Measurements from ENCODE around the gene FRMD3. TPM values are rescaled to one million over a fixed set of nuclear protein-coding genes. Genes with fewer than 3 reads are reported as not detected.

Gene FRMD3
- total and polyA plus RNA-seq, 2 donors (not counting 1 experiment from before 2014, with no cell fraction given) = 0.19 to 0.66 TPM

- TF ChIP-seq, protein P1, sequence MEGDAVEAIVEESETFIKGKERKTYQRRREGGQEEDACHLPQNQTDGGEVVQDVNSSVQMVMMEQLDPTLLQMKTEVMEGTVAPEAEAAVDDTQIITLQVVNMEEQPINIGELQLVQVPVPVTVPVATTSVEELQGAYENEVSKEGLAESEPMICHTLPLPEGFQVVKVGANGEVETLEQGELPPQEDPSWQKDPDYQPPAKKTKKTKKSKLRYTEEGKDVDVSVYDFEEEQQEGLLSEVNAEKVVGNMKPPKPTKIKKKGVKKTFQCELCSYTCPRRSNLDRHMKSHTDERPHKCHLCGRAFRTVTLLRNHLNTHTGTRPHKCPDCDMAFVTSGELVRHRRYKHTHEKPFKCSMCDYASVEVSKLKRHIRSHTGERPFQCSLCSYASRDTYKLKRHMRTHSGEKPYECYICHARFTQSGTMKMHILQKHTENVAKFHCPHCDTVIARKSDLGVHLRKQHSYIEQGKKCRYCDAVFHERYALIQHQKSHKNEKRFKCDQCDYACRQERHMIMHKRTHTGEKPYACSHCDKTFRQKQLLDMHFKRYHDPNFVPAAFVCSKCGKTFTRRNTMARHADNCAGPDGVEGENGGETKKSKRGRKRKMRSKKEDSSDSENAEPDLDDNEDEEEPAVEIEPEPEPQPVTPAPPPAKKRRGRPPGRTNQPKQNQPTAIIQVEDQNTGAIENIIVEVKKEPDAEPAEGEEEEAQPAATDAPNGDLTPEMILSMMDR (conservative IDR thresholded peaks at IDR 0.05 in 1 of 2, IDR thresholded peaks at IDR 0.05 in 1 of 2; ENCODE audit: low read depth in 1 of 2, low read length in 2 of 2) = no peak
- no peak for TF ChIP-seq EZH2 (IDR thresholded peaks at IDR 0.05; ENCODE audit: low read length, missing control alignments)
- Histone ChIP-seq H3K79me2 (ENCODE audit: control insufficient read depth, insufficient read depth, low read length) (no peaks in the 10 kb centered on the region), H4K20me1 (ENCODE audit: control insufficient read depth, extremely low read depth, insufficient read depth, low read length) (no peaks in the 10 kb centered on the region), H3K4me2 (ENCODE audit: extremely low read depth, insufficient read depth, low read length) (no peak overlapping the region), H3K4me3 (replicated peaks in 1 of 4; ENCODE audit: control extremely low read depth in 1 of 4, insufficient read depth in 1 of 4, low read depth in 3 of 4, low read length in 4 of 4) (no peak overlapping the region), H3K27ac (ENCODE audit: insufficient read depth, low read length) (no peak overlapping the region), H2AFZ (ENCODE audit: low read length) (no peak overlapping the region), H3K9me3 (ENCODE audit: control insufficient read depth, insufficient read depth, low read depth, low read length) (no peaks in the 10 kb centered on the region), H3K9ac (ENCODE audit: insufficient read depth, low read length) (no peak overlapping the region), H3K4me1 (ENCODE audit: control insufficient read depth, extremely low read depth, insufficient read depth, low read length) (no peaks in the 10 kb centered on the region), H3K27me3 (ENCODE audit: control insufficient read depth, insufficient read depth, low read length) (no peaks in the 10 kb centered on the region), H3K36me3 (ENCODE audit: control insufficient read depth, insufficient read depth, low read length) (no peaks in the 10 kb centered on the region)
- no peak for DNase-seq (ENCODE audit: low read depth in 2 of 2)
Observed at GRCh38 chr9:83468821-83469220, 69.4 kb downstream of the FRMD3 start.

DNA sequence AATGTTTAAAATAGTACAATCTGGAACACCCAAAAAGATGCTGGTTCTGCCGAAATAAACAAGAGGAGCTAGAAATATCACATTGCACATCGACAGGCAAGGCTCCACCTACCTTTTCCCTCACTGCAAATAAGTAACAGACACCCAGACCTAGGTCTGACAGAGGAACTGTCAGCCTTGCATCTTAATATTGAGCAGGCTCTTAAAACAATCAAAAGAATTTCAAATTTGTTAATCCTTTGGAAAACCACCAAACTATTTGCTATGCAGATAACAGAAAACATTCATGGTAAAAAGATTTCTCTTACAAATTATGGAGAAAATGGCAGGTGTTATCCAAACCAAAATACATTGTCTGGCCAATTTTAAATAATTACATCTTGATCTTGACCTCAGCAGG lies 71.3 kb downstream of the FRMD3 start:
- H3K4me2 ChIP-seq (ENCODE audit: extremely low read depth, insufficient read depth, low read length) = no peak overlapping the region
- no peaks in the 10 kb centered on the region for H3K36me3 ChIP-seq (ENCODE audit: control insufficient read depth, insufficient read depth, low read length)
- no peaks in the 10 kb centered on the region for H3K79me2 ChIP-seq (ENCODE audit: control insufficient read depth, insufficient read depth, low read length)
- TF ChIP-seq, protein P1 (conservative IDR thresholded peaks at IDR 0.05 in 1 of 2, IDR thresholded peaks at IDR 0.05 in 1 of 2; ENCODE audit: low read depth in 1 of 2, low read length in 2 of 2) = no peak
- no peak for TF ChIP-seq EZH2 (IDR thresholded peaks at IDR 0.05; ENCODE audit: low read length, missing control alignments)
- no peak for DNase-seq (ENCODE audit: low read depth in 2 of 2)
- no peak overlapping the region for H2AFZ ChIP-seq (ENCODE audit: low read length)
- no peaks in the 10 kb centered on the region for H4K20me1 ChIP-seq (ENCODE audit: control insufficient read depth, extremely low read depth, insufficient read depth, low read length)
- H3K27ac ChIP-seq (ENCODE audit: insufficient read depth, low read length) = no peak overlapping the region
- no peaks in the 10 kb centered on the region for H3K27me3 ChIP-seq (ENCODE audit: control insufficient read depth, insufficient read depth, low read length)
- H3K4me1 ChIP-seq (ENCODE audit: control insufficient read depth, extremely low read depth, insufficient read depth, low read length) = no peaks in the 10 kb centered on the region
- no peak overlapping the region for H3K9ac ChIP-seq (ENCODE audit: insufficient read depth, low read length)
- H3K4me3 ChIP-seq (replicated peaks in 1 of 4; ENCODE audit: control extremely low read depth in 1 of 4, insufficient read depth in 1 of 4, low read depth in 3 of 4, low read length in 4 of 4) = no peak overlapping the region
- no peaks in the 10 kb centered on the region for H3K9me3 ChIP-seq (ENCODE audit: control insufficient read depth, insufficient read depth, low read depth, low read length)

DNA sequence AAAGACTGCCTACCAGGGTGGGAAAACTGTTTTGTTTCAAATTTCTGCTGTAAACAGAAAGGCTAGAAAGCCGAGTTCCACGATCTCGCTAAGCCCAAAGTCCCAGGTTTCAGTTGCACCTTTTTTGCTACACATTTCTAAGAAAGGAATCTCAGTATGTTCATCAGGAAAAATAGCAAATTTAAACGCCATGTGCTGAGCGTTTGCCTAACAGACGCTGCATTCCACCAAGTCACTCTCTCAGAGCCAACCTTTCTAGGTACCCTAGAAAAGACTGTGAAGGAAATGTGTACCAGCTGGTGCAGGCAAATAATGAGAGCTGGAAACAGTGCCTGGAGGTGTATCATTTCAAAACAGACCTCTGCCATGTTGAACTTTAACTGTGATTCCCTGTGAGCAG lies 71.8 kb downstream of the FRMD3 start:
- H3K9ac ChIP-seq (ENCODE audit: insufficient read depth, low read length) = no peak overlapping the region
- no peak overlapping the region for H2AFZ ChIP-seq (ENCODE audit: low read length)
- H3K79me2 ChIP-seq (ENCODE audit: control insufficient read depth, insufficient read depth, low read length) = no peaks in the 10 kb centered on the region
- H3K4me1 ChIP-seq (ENCODE audit: control insufficient read depth, extremely low read depth, insufficient read depth, low read length) = no peaks in the 10 kb centered on the region
- no peaks in the 10 kb centered on the region for H4K20me1 ChIP-seq (ENCODE audit: control insufficient read depth, extremely low read depth, insufficient read depth, low read length)
- no peak overlapping the region for H3K4me2 ChIP-seq (ENCODE audit: extremely low read depth, insufficient read depth, low read length)
- no peak overlapping the region for H3K27ac ChIP-seq (ENCODE audit: insufficient read depth, low read length)
- no peaks in the 10 kb centered on the region for H3K27me3 ChIP-seq (ENCODE audit: control insufficient read depth, insufficient read depth, low read length)
- no peaks in the 10 kb centered on the region for H3K36me3 ChIP-seq (ENCODE audit: control insufficient read depth, insufficient read depth, low read length)
- no peak overlapping the region for H3K4me3 ChIP-seq (replicated peaks in 1 of 4; ENCODE audit: control extremely low read depth in 1 of 4, insufficient read depth in 1 of 4, low read depth in 3 of 4, low read length in 4 of 4)
- TF ChIP-seq, protein P1 (conservative IDR thresholded peaks at IDR 0.05 in 1 of 2, IDR thresholded peaks at IDR 0.05 in 1 of 2; ENCODE audit: low read depth in 1 of 2, low read length in 2 of 2) = no peak
- TF ChIP-seq EZH2 (IDR thresholded peaks at IDR 0.05; ENCODE audit: low read length, missing control alignments) = no peak
- DNase-seq (ENCODE audit: low read depth in 2 of 2) = no peak
- H3K9me3 ChIP-seq (ENCODE audit: control insufficient read depth, insufficient read depth, low read depth, low read length) = no peaks in the 10 kb centered on the region

Measured in fibroblast of lung (primary cell).